ENCODE data around the gene GCSAML. TPM values are rescaled to one million over a fixed set of nuclear protein-coding genes. Genes with fewer than 3 reads are reported as not detected.

Gene GCSAML
- total RNA-seq, 1 donor from 2014 or later, result 0.91 TPM

- no peak for DNase-seq (ENCODE audit: low spot score)
These were observed 25.3 kb downstream of the GCSAML start for GRCh38 chr1:247574236-247574635.

DNA sequence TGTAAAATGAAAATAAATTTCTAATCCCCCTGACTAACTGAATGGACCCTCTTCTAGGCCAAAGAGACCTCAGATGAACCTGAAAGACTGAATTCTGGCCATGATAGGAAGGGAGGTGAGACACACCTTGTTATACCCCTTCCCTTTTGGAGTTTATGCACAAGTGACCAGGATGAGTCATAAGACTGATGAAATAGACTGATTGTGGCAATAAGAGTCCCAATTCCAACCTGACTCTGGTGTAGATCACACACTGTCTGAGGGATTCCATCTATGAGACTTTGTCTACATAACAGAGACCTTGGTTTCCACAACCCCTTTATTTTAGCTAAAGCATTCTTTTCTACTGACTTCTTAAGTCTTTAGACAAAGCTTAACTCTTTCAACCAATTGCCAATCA lies 25.7 kb downstream of the GCSAML start:
- DNase-seq (ENCODE audit: low spot score), result no peak

DNA sequence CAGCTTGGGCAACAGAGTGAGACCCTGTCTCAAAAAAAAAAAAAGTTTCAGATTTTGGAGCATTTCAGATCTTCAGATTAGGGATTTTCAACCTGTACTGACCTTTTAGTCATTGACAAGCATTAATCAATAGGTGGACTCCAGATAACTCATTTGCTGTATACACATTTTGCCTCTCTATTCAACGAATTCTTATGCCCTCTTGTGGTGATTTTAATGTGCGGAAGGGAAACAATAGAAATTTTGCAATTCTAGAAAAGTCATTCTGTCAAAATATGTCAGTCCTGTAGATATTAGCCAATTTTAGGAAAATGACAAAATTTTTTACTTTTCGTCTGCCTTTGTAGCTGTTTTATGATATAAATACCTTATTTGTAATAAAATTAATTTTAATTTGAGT lies 27.6 kb downstream of the GCSAML start:
- DNase-seq (ENCODE audit: low spot score), result no peak

GRCh38 chr1:247578946-247579460 lies 30.1 kb downstream of the GCSAML start:
- no peak for DNase-seq (ENCODE audit: low spot score)

DNA sequence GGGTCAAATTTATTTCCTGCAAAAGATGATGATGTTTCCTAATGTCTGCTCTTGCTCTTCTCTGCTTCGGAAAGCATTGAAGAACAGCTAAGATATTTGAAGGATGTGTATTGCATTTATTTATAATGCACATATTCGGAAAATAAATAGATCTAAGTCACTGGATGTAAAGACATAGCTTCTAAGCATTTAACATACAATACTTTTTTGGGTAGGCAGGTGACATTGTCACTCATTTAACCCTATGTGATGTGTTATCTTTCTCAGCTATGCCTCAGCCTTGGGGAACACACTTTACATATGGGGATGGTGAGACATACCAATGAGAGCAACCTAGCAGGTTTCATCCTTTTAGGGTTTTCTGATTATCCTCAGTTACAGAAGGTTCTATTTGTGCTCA lies 39.1 kb downstream of the GCSAML start, which contains the start of gene OR2G2:
OR2G2 (plus strand) TSS at position 301 of the 400 bp plus-strand sequence; CDS start at position 301, 0 bp downstream.
- no peak for DNase-seq (ENCODE audit: low spot score)

GRCh38 chr1:247605286-247605685 lies 56.4 kb downstream of the GCSAML start, which contains the start of gene OR2G3:
TSS of gene OR2G3 (plus strand) at chr1:247605586. CDS start at chr1:247605586, 0 bp downstream.
- DNase-seq (ENCODE audit: low spot score), result no peak

DNA sequence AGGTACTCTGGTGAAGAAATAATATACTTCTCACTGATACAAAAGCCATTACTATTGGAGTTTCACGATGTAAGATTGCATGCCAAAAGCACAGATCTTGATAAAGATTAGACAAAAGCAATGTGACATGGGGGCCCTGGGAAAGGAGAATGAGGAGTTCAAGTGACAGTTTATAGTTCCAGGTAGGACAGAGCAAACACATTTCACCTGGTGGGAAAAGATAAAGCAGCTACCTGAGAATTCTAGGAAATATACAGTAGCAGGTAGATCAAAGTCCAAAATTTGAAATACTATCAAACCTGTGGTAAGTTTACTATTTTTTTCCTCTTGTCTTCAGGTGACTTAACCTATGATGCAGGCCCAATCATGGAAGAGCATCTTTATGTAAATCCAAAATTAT lies 64.5 kb downstream of the GCSAML start:
- DNase-seq (ENCODE audit: low spot score), result no peak

GRCh38 chr1:247614625-247615024 lies 65.7 kb downstream of the GCSAML start:
- DNase-seq (ENCODE audit: low spot score), result no peak

Other genes starting within 250 kb of the GCSAML start
- 25.7 TPM for gene ZNF496, start 217.3 kb upstream of the GCSAML start, total RNA-seq
- 1.9 TPM for gene NLRP3, start 133.0 kb upstream of the GCSAML start, total RNA-seq
- not detected for gene OR2B11, start 91.0 kb upstream of the GCSAML start, total RNA-seq
- 0.08 TPM for gene OR2C3, start 12.7 kb upstream of the GCSAML start, total RNA-seq
- not detected for gene OR2G2, start 39.2 kb downstream of the GCSAML start, total RNA-seq
- gene OR2G3, start 56.5 kb downstream of the GCSAML start, total RNA-seq, result not detected
- not detected for gene OR13G1, start 130.6 kb downstream of the GCSAML start, total RNA-seq
- not detected for gene OR6F1, start 167.5 kb downstream of the GCSAML start, total RNA-seq
- not detected for gene OR14K1, start 189.5 kb downstream of the GCSAML start, total RNA-seq
- gene OR14A2, start 199.0 kb downstream of the GCSAML start, total RNA-seq, result not detected
- gene OR1C1, start 211.4 kb downstream of the GCSAML start, total RNA-seq, result not detected